RWPE2 (cell line): ENCODE results near the gene VGLL1.

Experiments used
- ATAC-seq: fragments of 200-7000 bp; cut with Tn5 transposase; 3 replicates; pipeline ENCODE4 v1.9.1; 2021; ENCODE audit warnings: low read depth
- DNase-seq: peaks from one replicate; pipeline ENCODE4 v3.0.0-alpha.2; 2020; ENCODE audit warnings: low spot score
- H3K27ac ChIP-seq: fragments of 450-650 bp; 2 replicates; pipeline ENCODE4 v1.5.1; 2017; ENCODE audit warnings: mild to moderate bottlenecking; ENCODE audit not compliant: poor library complexity, severe bottlenecking
- H3K27me3 ChIP-seq: fragments of 250-450 bp; sonication (Bioruptor Pico); 2 replicates; pipeline ENCODE4 v1.5.1; 2021; ENCODE audit warnings: mild to moderate bottlenecking, moderate library complexity; ENCODE audit not compliant: insufficient read depth, poor library complexity, severe bottlenecking
- H3K36me3 ChIP-seq: fragments of 250-450 bp; sonication (Bioruptor Pico); 2 replicates; pipeline ENCODE4 v1.5.1; 2020; ENCODE audit warnings: low read depth, mild to moderate bottlenecking, moderate library complexity
- H3K4me1 ChIP-seq: fragments of 250-450 bp; sonication (Bioruptor Pico); 2 replicates; pipeline ENCODE4 v1.5.1; 2021; ENCODE audit warnings: mild to moderate bottlenecking, moderate library complexity; ENCODE audit not compliant: insufficient read depth, poor library complexity, severe bottlenecking
- H3K4me3 ChIP-seq: fragments of 250-450 bp; sonication (Bioruptor Pico); 2 replicates; pipeline ENCODE4 v1.5.1; 2021; ENCODE audit warnings: mild to moderate bottlenecking, moderate library complexity; ENCODE audit not compliant: severe bottlenecking
- H3K9me3 ChIP-seq: fragments of 250-450 bp; sonication (Bioruptor Pico); 2 replicates; pipeline ENCODE4 v1.5.1; 2021; ENCODE audit warnings: mild to moderate bottlenecking, moderate library complexity; ENCODE audit not compliant: severe bottlenecking
- TF ChIP-seq, protein P1 (sequence below): fragments of 450-650 bp; IDR thresholded peaks from one replicate; pipeline ENCODE4 v1.5.1; 2017; ENCODE audit warnings: mild to moderate bottlenecking, moderate library complexity; ENCODE audit not compliant: poor library complexity, severe bottlenecking

The VGLL1 gene

DNA sequence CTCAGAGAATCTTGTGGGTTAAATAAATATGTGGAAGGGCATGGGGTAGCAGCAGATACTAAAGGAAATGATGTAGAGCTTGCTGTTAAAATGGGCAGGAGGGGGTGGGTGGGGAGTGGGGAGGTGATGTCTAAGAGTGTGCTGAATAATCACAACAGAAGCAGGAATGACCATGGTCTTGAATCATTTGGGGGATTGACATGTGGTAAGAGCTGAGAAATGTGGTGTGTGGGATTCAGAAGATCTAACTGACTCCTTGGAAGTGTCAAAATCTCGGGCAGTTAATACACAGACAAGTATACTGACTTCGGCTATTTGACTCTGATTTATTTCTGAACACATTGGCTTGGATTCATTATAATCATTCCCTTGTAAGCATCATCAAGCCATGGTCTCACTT, 6.8 kb downstream of the VGLL1 start:
- no peak for DNase-seq
- Histone ChIP-seq H3K4me1 (no peaks in the 10 kb centered on the region), H3K27me3 (no peaks in the 10 kb centered on the region), H3K4me3 (no peak overlapping the region), H3K27ac (no peak overlapping the region), H3K36me3 (no peaks in the 10 kb centered on the region), H3K9me3 (no peaks in the 10 kb centered on the region)
- TF ChIP-seq, protein P1, sequence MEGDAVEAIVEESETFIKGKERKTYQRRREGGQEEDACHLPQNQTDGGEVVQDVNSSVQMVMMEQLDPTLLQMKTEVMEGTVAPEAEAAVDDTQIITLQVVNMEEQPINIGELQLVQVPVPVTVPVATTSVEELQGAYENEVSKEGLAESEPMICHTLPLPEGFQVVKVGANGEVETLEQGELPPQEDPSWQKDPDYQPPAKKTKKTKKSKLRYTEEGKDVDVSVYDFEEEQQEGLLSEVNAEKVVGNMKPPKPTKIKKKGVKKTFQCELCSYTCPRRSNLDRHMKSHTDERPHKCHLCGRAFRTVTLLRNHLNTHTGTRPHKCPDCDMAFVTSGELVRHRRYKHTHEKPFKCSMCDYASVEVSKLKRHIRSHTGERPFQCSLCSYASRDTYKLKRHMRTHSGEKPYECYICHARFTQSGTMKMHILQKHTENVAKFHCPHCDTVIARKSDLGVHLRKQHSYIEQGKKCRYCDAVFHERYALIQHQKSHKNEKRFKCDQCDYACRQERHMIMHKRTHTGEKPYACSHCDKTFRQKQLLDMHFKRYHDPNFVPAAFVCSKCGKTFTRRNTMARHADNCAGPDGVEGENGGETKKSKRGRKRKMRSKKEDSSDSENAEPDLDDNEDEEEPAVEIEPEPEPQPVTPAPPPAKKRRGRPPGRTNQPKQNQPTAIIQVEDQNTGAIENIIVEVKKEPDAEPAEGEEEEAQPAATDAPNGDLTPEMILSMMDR: no peak
- no peak for ATAC-seq

DNA sequence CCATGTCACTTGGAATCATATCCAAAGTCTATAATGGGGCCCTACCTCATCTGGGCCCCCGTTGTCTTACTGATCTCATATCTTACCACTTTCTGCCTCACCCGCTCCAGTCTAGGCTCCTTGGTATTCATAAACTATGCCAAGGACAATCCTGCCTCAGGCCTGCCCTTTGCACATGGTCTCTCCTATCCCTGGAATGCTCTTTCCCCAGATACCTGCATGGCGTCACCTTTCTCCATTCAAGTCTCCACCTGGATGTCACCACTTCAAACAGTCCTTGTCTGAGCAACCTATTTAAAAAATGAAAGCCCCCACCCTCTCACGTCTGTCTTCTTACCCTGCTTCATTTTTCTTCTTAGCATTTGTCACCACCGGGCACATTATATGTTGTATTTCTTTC, 8.2 kb downstream of the VGLL1 start:
- no peaks in the 10 kb centered on the region for H3K27me3 ChIP-seq
- no peaks in the 10 kb centered on the region for H3K36me3 ChIP-seq
- no peak overlapping the region for H3K4me3 ChIP-seq
- DNase-seq: no peak
- no peaks in the 10 kb centered on the region for H3K4me1 ChIP-seq
- no peak for ATAC-seq
- H3K27ac ChIP-seq: no peak overlapping the region
- TF ChIP-seq, protein P1: no peak
- no peaks in the 10 kb centered on the region for H3K9me3 ChIP-seq

DNA sequence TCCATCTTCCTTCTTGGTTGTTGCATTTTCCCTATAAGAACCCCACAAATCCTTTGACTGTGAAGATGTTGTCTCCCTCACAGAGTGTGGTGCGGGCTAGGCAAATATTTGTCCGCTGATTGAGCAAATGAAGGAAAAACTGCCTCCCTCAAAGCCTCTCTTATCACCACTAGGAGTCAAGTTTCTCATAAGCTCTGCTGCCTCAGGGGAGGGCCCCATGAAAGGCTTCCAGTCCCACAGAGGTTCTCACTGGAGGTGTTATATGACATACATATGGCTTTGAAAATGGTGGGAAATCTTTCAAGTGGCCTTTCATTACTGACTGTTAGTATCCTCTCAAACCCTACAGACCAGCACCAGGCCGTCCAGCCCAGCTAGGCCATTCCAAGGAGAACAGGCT, 9.3 kb downstream of the VGLL1 start:
- ATAC-seq (no peak), DNase-seq (no peak)
- Histone ChIP-seq H3K27ac (no peak overlapping the region), H3K4me3 (no peak overlapping the region), H3K36me3 (no peaks in the 10 kb centered on the region), H3K27me3 (no peaks in the 10 kb centered on the region), H3K9me3 (no peaks in the 10 kb centered on the region), H3K4me1 (no peaks in the 10 kb centered on the region)
- TF ChIP-seq, protein P1: no peak

DNA sequence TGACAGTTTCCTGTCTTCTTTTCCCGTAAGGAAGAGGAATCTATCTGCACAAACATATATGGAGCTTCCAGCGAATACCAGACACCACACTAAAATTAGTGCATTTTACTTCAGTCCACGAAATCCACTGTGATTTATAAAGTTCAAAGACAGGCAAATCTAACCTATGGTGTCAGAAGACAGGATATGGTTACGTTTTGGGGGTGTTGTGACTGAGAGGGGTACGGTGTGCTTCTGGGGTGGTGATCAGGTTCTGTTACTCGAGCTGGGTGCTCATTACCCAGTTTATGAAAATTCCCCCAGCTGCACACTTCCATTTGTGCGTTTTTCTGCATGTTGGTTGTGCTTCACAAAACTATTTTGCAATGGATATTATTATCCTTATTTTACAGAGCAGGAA, 10.3 kb downstream of the VGLL1 start:
- H3K36me3 ChIP-seq: no peaks in the 10 kb centered on the region
- TF ChIP-seq, protein P1: no peak
- H3K27ac ChIP-seq: no peak overlapping the region
- no peaks in the 10 kb centered on the region for H3K27me3 ChIP-seq
- ATAC-seq: no peak
- no peaks in the 10 kb centered on the region for H3K9me3 ChIP-seq
- no peak overlapping the region for H3K4me3 ChIP-seq
- H3K4me1 ChIP-seq: no peaks in the 10 kb centered on the region
- no peak for DNase-seq

GRCh38 chrX:136546371-136546781, 14.4 kb downstream of the VGLL1 start:
- DNase-seq: no peak
- H3K4me1 ChIP-seq: no peaks in the 10 kb centered on the region
- no peak for ATAC-seq
- H3K27ac ChIP-seq: no peak overlapping the region
- TF ChIP-seq, protein P1: no peak
- H3K4me3 ChIP-seq: no peak overlapping the region
- H3K9me3 ChIP-seq: no peaks in the 10 kb centered on the region
- H3K36me3 ChIP-seq: no peaks in the 10 kb centered on the region
- H3K27me3 ChIP-seq: no peaks in the 10 kb centered on the region
